ENCODE data around the gene RABGAP1L.

GRCh38 chr1:174167265-174167803 is 8.0 kb downstream of the RABGAP1L start:
- TF ChIP-seq CTCF (IDR thresholded peaks at IDR 0.05) (no peak), POLR2A (IDR thresholded peaks at IDR 0.05) (no peak)

All from Peyer's patch (tissue), 4 donors.